Renal cortex interstitium (tissue), 15 donors: Measurements from ENCODE around the gene HCAR2. TPM values are rescaled to one million over a fixed set of nuclear protein-coding genes. Genes with fewer than 3 reads are reported as not detected.
"Not testable (repeated sequence)": the region's sequence is repeated elsewhere in the genome, so short reads cannot be mapped to it uniquely, and the experiment has no call there.

Experiments
- DNase-seq, 11 donors: peaks; one replicate each; pipeline ENCODE4 v3.0.0-alpha.2; 2013; ENCODE audit warnings: low read depth in 9 of 11, low spot score in 4 of 11; ENCODE audit errors: extremely low read depth in 1 of 11
- long read RNA-seq, 16 experiments: transcript quantifications; one replicate each; lab custom pipeline, GENCODE V29; 2026
- polyA plus RNA-seq, 3 donors: library from polyadenylated mRNA; unstranded; fragments of 120-200 nt; gene quantifications; one replicate each; pipeline ENCODE4 v1.2.1, GENCODE V29; 2013; ENCODE audit not compliant: insufficient read length in 3 of 3

Gene HCAR2
- polyA plus RNA-seq, result under 1 TPM; 0.22 to 0.57 (median 0.34) TPM
- long read RNA-seq, donor 1, result 0 reads
- long read RNA-seq, donor 2, result 0 reads
- long read RNA-seq, donor 3, partial matches to known transcripts, result 0 of 1 reads
- long read RNA-seq, donor 3, other reads (novel, unspliced or antisense), result 0 of 1 reads
- long read RNA-seq, donor 4, result 0 reads
- long read RNA-seq, donor 5, result 0 reads
- long read RNA-seq, donor 6, result 0 reads
- long read RNA-seq, donor 7, result 0 reads
- long read RNA-seq, donor 8, partial matches to known transcripts, result 0 of 1 reads
- long read RNA-seq, donor 8, other reads (novel, unspliced or antisense), result 0 of 1 reads
- long read RNA-seq, donor 9, result 0 reads
- long read RNA-seq, donor 10, partial matches to known transcripts, result 0 of 1 reads
- long read RNA-seq, donor 10, other reads (novel, unspliced or antisense), result 0 of 1 reads
- long read RNA-seq, donor 11, result 0 reads
- long read RNA-seq, donor 12, partial matches to known transcripts, result 0 of 1 reads
- long read RNA-seq, donor 12, other reads (novel, unspliced or antisense), result 0 of 1 reads
- long read RNA-seq, donor 13, result 0 reads
- long read RNA-seq, donor 14, result 0 reads
- long read RNA-seq, donor 15, result 0 reads
- long read RNA-seq, donor 16, partial matches to known transcripts, result 0 of 1 reads
- long read RNA-seq, donor 16, other reads (novel, unspliced or antisense), result 0 of 1 reads

DNA sequence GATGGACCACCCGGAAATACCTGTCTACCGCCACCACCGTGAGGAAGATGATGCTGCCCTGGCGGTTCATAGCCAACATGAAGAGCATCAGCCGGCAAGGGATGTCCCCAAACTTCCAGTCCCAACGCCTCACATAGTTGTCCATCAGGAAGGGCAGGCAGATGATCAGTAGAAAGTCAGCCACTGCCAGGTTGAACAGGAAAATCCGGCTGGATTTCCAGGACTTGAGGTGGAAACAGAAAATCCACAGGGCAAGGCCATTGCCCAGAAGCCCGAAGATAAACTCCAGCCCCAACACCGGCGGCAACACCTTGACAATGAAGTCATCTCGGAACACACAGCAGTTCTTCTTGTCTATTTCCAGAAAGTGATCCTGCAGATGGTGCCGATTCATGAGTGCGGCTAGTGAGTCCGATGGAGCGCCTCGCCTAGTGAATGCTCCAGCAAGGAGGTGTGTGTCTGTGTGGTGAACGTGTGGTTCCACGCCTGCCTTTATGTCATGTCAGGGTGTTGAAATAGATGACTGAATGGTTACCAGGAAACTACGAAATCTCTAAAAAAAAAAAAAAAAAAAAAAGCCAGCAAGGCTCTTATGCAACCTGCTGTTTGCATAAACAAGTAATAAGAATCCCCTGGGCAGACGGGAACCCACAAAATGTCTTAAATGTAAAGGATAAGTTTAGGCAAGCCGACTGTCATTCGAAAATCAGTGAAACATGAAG, at the start of gene HCAR2:
Gene HCAR2, minus strand, starts transcription at position 468 of the 722 bp plus-strand sequence. Its CDS starts 74 bp downstream, at position 394.
- DNase-seq, result not testable (repeated sequence)

DNA sequence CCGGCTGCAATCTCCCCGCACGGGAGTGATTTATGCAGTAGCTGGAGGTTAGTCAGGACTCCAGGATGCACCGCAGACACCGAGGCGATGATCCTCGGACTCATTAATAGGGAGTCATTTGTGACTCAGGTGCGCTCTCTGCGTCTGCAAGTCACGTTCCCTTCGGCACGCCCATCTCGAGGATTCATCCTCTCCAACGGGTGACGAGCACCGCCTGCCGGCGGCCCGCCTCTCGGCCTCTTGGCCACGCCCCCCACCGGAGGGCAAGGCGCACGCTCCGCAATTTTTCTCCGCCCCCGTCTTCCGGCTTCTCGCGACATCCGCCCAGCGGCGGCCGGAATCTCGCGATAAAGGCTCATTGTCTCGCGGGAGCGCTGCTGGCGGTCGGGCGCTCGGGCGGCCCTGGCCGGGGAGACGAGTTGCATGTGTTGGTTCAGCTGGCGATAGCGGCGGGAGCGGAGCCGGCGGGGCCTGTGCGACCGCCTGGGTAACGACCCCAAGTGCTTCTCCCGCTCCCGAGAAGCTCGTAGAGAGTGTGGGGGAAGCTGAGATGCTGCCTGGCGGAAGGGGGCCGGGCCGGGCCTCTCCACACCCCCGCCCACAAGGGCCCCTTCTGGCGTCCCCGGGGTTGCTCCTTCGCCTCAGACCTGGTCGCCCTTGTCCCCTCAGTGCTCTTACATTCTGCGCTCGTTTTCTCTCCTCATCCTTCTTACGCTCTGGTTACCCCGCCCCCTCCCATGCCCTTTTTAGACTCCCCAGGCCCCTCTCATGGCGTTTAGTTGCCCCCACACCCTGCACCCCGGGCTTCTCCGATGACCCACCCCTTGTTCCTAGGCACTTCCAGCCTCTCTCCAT, 49.5 kb upstream of the HCAR2 start, which contains the start of gene DENR:
Gene DENR, plus strand, starts transcription at position 361 of the 855 bp plus-strand sequence. CDS start 878 bp downstream, outside the sequence.
- peak; percentile 93 to 97 (median 96) for DNase-seq

DNA sequence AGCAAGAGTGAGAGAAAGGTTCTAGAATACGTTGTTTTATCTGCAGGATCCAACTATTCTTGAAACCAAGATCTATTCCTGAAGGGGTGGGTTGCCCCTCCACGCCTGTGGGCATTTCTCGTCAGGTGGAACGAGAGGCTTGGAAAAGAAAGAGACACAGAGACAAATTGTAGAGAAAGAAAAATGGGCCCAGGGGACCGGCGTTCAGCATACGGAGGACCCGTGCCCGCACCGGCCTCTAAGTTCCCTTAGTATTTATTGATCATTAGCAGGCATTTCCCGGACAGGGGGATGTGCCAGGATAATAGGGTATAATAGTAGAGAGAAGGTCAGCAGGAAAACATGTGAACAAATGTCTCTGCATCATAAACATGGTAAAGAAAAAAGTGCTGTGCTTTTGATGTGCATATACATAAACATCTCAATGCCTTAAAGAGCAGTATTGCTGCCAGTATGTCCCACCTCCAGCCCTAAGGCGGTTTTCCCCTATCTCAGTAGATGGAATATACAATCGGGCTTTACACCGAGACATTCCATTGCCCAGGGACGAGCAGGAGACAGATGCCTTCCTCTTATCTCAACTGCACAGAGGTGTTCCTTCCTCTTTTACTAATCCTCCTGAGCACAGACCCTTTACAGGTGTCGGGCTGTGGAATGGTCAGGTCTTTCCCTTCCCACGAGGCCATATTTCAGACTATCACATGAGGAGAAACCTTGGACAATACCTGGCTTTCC, 47.8 kb upstream of the HCAR2 start:
- DNase-seq, result not testable (repeated sequence)

DNA sequence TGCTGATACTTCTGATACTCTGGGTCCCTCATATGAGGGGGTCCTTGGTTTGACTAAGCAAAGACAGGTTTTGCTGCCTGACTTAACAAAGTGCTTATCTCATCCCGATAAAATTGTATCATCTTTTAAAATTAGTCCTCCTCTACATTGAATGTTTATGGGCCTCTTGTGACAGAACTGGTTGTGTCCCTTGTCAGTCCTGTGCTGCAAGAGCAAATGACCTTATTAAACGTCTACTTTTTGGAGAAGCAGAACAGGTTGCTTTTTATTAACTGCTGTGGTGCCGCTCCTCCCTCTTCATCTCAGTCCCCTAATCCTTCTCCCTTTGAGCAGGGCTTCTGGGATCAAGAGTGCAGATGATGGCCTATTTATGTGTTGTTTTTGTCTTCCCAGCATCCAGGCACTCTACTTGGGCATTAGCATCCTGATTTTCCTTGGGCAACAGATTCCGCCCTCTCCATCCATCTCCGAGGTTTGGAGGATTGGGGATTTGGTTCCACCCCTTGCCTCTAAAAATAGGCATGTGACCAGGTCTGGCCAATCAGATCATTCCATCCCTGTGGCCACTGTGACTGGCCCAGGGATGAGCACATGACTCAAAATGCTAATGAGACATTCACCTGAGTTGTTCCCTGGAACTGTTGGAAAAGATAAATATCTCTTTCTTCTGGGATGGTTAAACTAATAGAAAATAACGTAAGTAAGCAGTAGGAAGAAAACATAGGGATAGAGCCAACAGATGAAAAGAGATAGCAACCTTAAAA, 46.6 kb upstream of the HCAR2 start:
- no peak for DNase-seq

DNA sequence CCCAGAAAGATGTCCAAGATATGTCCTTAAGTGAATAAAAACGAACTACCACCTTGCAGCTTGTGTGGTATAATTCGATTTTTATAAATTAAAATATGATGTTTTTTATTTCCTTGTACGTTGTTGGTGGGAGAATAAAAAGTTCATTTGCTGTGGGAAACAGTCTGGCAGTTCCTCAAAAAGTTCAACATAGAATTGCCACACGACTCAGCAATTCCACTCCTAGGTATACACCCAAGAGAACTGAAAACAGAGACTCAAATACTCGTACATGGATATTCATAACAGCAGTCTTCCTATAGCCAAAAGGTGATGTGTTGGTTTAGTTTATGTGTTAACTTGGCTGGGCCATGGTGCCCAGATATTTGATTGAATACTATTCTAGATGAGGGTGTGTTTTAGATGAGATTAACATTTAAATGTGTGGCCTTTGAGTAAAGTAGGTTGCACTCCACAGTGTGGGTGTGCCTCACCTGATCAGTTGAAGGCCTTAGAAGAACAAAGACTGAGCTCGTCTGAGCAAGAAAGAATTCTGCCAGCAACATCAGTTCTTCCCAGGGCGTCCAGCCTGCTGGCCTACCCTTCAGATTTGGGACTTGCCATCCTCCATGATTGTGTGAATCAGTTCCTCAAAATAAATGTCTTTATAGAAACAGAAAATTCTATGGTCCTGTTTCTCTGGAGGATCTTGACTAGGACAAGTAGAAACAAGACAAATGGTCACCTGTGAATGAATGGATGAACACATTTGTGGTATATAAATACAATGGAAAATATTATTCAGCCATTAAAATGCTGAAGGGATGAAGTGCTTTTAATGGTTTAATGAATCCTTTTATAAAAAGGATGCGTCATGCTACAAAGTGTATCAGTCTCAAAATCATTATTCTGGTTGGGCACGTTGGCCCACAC, 44.3 kb upstream of the HCAR2 start:
- DNase-seq, result no peak

DNA sequence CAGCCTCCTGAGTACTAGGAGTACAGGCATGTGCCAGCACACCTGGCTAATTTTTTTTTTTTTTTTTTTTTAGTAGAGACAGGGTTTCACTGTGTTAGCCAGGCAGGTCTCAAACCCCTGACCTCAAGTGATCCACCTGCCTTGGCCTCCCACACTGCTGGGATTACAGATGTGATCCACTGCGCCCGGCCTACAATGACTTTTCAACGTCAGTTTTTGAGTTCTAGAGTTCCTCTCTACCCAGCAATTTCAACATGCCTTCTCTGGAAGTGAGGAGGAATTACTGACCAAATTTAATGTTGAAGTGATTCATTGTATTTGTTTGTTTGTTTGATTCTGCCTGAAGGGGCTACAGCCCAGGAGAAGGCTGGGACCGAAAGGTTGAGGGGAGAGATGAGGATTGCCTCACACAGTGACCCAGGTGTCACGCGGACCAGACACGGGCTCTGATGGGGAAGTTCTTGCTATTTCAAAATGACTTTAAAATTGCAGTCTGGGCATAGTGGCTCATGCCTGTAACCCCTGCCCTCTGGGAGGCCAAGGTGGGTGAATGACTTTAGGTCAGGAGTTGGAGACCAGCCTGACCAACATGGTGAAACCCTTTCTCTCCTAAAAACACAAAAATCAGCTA, 40.9 kb upstream of the HCAR2 start:
- no peak for DNase-seq

DNA sequence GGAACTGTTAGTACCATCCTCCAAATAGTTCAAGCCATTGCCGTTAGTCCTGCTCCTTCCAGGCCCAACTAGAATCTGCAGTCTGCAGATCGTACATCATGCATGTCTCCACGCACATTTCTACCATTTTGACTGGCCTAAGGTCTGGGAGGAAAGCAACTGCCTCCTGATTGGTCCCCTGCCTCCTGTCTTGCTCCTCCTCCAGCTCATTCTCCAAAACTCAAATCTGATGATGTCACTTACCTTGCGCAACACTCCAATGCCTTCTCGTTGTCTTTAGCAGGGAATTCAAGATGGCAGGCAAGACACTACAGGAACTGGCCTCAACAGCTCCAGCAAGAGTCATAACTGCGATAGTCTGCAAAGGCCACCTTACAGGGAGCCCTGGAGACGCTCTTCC, 37.2 kb upstream of the HCAR2 start:
- no peak for DNase-seq

DNA sequence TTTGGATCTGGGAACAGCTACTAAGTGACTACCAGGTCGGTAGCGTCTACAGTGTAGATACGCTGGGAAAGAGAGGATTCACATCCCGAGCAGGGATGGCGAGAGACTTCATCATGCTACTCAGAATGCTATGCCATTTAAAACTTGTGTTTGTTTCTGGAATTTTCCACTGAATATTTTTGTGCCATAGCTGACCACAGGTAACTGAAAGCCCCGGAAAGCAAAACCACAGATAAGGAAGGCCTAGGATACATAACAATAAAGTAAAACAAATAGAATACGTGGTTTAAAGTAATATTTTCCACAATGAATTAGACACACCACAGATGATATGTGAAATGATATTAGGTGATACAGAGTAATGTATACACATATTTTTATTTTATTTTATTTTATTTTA, 35.4 kb upstream of the HCAR2 start:
- no peak for DNase-seq

DNA sequence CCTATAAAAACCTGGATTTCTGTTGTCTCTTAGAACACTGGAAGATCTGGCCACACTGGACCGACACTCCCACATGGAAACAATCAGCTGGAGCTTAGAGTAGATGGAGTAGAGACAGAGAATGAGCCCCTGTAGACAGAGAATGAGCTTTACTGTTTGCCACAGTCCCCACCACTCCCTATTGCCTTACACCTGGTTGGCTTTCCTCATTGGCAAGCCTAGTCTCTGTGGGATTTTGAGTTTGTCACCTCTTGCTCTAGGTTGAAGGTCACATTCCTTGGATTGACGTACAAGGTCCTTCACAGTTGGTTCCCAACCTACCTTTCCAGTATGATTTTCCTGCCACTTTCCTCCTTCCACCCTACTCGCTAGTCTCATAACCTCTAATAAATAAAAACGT, 29.5 kb upstream of the HCAR2 start:
- DNase-seq, result no peak

DNA sequence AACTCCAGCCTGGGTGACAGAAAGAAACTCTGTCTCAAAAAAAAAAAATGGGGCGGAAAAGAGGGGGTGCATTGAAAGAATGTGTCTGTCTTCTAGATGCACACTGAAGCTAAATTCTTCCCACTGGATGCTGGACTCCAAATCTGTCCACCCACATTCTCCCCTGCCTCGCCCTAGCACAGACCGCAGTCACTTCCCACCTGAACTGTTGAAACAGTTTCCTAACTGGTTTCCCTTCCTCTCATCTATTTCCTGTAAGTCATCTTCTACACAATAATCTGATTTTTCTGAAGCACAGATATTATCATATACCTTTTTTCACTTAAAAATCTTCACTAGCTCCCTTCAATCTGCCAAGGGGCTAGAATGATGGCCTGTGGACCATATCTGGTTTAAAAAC, 29.0 kb upstream of the HCAR2 start:
- DNase-seq, result no peak

DNA sequence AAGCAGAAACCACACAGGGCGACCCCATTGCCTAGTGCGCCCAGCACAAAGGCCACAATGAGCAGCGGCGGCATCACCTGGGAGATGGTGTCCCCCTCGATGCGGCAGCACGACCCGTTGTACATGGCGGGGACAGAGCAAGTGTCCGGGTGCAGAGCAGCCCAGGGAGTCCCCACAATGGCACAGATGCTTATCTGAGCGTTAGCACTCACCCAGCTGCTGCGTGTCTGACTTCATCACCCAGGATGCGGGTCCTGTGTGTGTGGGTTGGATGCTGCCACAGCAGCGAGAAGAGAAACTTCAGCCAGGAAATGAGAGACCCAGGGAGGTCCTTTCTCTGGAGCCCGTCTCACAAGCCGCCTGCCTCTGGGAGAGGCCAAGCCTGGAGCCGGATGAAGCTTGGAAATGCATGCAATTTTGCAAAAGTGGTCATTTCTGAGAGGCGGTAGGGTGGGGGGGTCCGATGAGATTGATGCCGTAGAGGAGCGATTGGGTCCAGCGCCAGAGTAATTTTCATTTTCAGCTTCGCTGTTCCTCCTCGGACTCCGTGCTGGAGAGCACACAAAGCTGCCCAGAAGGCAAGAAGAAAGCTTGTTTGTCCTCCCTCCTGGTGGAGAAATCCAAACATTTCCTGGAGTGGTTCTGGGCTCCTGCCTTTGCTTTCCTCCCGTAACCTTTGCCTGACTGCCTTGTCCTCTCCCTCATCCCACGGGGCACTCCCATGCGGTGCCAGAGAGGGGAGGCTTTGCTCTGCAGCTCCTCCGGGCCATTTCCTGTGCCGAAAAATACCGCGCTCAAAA, 27.3 kb upstream of the HCAR2 start, which contains the start of gene HCAR1:
Gene HCAR1, minus strand, starts transcription at position 630 of the 800 bp plus-strand sequence. Its CDS starts 505 bp downstream, at position 125.
- peak in 5 of 11 donors; percentile 21 to 60 (median 49) for DNase-seq

DNA sequence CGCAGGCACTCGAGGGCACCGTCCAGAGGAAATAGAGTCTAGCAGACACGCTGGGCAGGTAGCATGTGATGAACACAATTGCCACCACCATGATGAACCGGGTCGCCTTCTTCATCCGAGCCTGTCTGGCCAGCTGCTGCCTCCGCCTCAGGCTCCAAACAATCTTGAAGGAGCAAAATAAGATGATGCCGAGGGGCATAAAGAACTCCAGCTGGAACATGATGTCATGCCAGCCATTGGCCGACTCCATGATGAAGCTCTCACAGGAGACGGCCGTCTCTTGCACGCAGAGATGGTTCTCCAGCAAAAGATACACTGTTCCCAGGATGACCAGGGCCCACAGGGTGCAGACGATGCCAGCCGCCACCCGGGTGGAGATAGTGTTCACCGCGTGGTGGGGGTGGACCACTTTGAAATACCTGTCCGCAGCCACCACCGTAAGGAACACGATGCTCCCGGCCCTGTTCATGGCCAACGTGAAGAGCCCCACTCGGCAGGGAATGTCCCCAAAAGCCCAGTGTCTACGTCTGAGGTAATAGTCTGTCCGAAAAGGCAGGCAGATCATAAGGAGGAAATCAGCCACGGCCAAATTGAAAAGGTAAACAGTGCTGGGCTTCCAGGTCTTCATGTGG, 26.5 kb upstream of the HCAR2 start:
- DNase-seq, result no peak

DNA sequence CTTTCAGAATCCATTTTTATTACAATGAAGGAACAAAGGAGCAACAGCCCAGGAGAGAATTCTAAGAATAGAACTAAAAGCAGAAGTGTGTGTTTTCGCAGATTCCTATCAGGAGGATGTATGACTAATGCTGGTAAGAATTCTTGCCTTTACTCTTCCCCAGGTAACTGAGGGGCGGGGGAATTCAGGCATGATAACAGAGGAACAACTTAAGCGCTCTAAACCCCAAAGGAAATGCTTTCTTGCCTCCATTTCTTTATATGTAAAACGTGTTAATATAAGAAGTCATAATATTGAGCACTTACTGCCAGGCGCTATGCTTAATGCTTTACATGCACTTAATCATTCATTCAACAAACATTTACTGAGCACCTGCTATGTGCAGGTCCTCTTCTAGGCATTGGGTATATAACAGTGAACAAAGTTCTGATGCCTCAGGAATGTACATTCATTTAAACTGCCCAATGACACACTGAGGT, 23.0 kb upstream of the HCAR2 start:
- no peak for DNase-seq

DNA sequence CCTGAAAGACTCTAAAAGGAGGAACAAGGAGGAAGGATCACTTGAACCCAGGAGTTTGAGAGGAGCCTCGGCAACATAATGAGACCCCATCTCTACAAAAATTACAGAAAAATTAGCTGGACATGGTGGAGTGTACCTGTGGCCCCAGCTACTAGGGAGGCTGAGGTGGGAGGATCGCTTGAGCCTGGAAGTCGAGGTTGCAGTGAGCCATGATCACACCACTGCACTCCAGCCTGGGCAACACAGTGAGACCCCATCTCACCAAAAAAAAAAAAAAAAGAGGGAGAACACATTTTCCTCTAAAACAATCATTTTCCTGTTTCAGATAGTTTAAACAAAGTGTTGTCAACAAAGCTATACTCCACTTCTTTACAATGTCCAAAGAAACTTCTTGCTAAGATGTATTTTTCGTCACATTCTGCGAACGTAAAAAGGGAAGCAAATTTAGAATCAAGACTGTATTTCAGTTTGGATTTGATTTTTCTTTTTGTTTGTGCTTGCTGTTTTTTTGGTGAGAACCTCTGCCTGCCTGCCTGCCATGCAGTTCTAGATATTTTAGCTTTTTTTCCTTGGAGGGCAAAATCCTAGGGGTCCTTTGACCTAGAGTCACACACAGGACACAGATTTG, 22.4 kb upstream of the HCAR2 start:
- no peak for DNase-seq
